HFF-Myc (cell line): Measurements from ENCODE around the gene LAMB4.

Experiments
- DNase-seq: peaks from one replicate; pipeline ENCODE4 v3.0.0-alpha.2; 2011; ENCODE audit warnings: low read depth; ENCODE audit errors: extremely low read depth
- H3K4me3 ChIP-seq: replicated peaks from 2 replicates; pipeline ENCODE4 v1.5.1; 2011; ENCODE audit warnings: low read depth, mild to moderate bottlenecking, control low read depth, low read length
- TF ChIP-seq, protein P1 (sequence below): IDR thresholded peaks from 2 replicates; pipeline ENCODE4 v1.5.1; 2012; ENCODE audit warnings: mild to moderate bottlenecking, low read depth, low read length, control low read depth; ENCODE audit errors: missing control alignments

LAMB4 gene

DNA sequence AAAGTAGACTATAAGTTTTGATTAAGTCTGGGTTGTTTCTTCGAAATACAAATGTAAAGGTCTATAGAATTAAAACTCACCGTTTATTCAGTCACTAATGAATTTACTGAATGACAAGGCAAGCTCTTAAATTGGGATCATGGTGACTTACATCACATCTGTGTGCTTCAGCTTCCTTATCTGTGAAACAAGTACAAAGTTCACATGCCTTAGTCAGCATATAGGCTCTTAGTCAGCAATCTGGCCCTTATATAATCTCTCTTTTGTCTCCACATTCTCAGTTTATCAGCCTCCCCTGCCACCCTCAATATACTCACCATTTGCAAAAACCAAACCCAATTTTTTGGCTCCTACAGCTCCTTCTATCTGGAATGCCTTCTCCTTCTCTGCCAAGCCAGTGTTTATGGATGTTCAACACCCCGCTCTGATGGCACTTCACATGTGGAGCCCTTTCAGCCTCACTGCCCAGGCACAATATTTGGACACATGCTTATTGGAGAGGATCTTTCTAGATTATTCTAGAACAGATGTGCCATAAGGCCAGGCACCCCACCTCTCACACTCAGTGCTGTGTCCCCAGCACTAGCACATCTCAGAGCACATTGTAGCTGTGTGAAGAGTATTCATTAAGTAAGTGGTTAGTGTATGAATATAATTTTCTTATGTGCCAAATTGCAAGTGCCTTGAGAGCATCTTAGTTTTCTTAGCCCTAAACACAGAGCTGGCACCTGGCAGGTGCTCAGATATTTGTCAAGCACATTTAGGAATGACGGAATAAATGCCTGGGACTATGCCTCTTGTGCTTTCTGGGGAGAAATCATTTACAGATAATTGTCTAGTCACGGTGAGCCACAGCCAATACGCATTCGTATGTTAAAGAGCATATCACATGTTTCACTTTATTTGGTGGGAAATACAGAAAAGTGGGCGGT, 117.4 kb downstream of the LAMB4 start:
- no peak for DNase-seq
- TF ChIP-seq, protein P1, sequence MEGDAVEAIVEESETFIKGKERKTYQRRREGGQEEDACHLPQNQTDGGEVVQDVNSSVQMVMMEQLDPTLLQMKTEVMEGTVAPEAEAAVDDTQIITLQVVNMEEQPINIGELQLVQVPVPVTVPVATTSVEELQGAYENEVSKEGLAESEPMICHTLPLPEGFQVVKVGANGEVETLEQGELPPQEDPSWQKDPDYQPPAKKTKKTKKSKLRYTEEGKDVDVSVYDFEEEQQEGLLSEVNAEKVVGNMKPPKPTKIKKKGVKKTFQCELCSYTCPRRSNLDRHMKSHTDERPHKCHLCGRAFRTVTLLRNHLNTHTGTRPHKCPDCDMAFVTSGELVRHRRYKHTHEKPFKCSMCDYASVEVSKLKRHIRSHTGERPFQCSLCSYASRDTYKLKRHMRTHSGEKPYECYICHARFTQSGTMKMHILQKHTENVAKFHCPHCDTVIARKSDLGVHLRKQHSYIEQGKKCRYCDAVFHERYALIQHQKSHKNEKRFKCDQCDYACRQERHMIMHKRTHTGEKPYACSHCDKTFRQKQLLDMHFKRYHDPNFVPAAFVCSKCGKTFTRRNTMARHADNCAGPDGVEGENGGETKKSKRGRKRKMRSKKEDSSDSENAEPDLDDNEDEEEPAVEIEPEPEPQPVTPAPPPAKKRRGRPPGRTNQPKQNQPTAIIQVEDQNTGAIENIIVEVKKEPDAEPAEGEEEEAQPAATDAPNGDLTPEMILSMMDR, result no peak
- H3K4me3 ChIP-seq, result no peak overlapping the region

DNA sequence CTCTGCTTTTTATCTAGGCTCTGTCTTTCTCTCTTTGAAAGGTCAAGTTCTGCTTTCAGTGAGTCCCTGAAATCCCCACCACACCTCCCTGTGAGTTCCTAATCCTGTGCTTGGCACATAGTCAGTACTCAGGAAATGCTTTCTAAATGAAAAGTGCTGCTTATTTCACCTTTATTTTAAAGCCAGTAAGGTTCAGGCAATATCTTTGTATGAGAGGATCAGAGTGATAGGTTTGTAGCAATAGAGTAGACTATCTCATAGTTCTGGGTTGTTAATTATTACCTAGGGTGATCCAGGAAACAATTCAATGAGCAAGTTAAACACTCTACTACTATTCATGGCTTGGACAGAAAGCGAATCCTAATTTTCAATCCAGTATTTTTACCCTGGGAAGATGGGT, 119.8 kb downstream of the LAMB4 start:
- no peak for DNase-seq
- no peak overlapping the region for H3K4me3 ChIP-seq
- TF ChIP-seq, protein P1, result no peak

DNA sequence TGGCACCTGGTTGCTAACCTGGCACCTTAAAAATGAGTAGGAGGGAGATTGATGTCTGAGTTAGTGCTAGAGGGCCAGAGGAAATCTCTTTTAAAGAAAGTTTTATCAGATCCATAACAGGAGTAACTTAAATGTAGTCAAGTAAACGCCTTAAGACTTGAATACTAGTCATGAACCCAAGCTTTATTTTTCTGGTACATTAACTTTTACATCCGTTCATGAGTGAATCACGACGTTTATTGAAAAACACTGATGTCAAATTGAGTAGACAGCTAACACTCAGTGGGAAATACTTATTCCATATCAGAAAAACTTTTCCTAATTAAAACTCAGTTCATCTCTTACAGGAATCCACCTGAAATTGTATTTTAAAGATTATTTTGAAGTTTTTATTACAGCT, 120.3 kb downstream of the LAMB4 start:
- TF ChIP-seq, protein P1, result no peak
- DNase-seq, result no peak
- H3K4me3 ChIP-seq, result no peak overlapping the region

DNA sequence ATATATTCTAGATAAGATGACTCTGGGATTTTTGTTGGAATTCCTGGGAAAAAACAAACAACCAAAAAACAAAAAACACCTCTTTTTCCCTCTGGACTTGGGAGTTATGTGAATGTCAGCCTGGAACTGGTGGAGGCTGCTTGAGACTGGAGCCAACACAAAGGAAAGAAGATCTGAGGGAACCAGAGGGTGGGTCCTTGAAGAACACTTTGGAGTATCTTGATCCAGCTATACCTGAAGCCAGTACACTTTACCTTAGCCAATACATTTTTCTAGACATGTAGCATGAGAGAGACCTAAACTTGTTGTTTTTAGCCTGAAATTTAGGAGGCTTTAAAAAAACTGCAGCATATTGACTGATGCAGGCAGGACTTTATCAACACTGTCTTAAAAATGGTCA, 121.3 kb downstream of the LAMB4 start:
- TF ChIP-seq, protein P1, result no peak
- no peak overlapping the region for H3K4me3 ChIP-seq
- no peak for DNase-seq

DNA sequence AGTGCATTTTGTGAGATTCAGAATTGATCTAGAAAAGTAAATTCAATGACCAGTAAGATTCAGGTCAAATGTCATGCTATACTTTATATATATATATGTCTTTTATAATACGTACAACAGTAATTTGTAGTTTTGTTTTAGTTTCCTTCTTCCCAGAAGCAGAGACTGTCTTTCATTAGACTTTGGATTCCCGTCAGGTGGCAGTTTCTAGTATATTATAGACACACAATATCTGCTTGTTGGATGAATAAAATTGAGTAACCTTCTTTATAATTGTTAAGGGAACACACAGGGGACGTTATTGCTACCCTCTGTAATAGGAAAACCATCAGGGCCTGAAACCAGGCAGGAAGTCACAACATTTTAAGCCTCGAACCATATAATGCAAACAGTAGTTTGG, 121.9 kb downstream of the LAMB4 start:
- H3K4me3 ChIP-seq, result no peak overlapping the region
- no peak for DNase-seq
- TF ChIP-seq, protein P1, result no peak

DNA sequence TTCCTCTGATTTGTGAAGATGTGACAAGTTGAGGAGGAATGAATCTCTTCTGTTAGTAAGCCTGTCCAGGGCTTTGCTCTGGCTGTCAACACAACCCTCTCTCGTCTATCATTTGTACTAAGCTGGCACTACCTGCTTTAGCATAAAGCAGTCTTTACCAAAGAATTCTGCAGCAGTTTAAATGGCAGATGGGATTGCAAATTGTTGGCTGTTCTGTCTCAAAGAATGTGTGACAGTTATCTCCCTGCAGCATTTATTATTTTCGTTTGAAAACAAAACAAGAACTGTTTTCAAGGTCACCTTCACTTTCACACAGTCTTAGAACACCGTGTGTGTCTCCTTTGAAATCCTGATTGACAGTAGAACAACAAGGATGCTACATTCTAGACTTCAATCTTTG, 122.4 kb downstream of the LAMB4 start:
- TF ChIP-seq, protein P1, result no peak
- DNase-seq, result no peak
- no peak overlapping the region for H3K4me3 ChIP-seq
